Measurements from ENCODE around the gene INTS14.

INTS14 gene

DNA sequence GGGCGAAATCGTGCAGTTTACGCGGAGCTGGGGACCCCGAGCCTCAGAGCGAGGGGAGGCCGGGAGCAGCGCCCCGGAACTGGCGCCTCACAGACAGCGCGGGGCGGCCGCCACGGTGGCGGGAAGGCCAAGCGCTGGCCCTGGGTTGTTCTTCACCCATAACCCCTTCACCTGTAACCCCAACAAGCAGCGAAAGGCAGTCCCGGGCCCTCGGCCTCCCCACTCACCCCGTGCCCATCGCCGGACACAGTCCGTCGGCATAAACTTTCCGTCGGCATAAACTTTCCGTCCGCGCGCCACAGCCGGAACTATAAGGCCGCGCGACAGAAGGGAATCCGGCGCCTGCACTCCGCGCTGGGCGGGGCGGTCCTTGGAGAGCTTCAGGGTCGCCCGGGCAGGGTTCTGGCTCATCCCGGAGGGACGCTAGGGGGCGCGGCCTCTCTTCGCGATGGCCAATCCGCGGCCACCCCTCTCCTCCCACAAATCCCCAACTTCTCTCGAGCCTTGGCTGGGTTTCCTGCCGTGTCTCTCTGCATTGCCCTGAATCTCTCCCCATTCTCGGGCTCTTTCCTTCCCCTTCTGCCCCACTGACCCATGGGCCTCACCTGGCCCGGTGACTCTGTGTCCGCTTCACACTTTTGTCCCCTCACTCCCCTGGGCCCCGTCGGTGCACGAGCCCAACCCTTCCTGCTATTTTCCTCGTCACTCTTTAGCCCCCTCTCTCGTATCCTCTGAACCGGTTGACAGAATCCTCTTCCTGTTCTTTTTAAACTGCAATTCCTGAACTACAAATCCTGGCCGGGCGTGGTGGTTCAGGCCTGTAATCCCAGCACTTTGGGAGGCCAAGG is at the start of gene INTS14:
Gene INTS14 (minus strand): TSS at position 261 of the 848 bp plus-strand sequence. CDS start 3,751 bp downstream, outside the sequence.
- H3K4me1 Mint-ChIP-seq, result peaks cover 25% of the 10 kb centered on the region
- TF ChIP-seq, protein P1, sequence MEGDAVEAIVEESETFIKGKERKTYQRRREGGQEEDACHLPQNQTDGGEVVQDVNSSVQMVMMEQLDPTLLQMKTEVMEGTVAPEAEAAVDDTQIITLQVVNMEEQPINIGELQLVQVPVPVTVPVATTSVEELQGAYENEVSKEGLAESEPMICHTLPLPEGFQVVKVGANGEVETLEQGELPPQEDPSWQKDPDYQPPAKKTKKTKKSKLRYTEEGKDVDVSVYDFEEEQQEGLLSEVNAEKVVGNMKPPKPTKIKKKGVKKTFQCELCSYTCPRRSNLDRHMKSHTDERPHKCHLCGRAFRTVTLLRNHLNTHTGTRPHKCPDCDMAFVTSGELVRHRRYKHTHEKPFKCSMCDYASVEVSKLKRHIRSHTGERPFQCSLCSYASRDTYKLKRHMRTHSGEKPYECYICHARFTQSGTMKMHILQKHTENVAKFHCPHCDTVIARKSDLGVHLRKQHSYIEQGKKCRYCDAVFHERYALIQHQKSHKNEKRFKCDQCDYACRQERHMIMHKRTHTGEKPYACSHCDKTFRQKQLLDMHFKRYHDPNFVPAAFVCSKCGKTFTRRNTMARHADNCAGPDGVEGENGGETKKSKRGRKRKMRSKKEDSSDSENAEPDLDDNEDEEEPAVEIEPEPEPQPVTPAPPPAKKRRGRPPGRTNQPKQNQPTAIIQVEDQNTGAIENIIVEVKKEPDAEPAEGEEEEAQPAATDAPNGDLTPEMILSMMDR (IDR thresholded peaks at IDR 0.05; ENCODE audit: unreplicated experiment in 3 of 3), result peak; percentile 52 to 67 (median 58)
- peak within 1 kb of the TSS; percentile 91 to 97 (median 91) for H3K4me3 Mint-ChIP-seq
- H3K27ac Mint-ChIP-seq, result peak within 1 kb of the TSS; percentile 87 to 99 (median 99)
- no peaks in the 10 kb centered on the region for H3K27me3 Mint-ChIP-seq (ENCODE audit: low read depth)
- H3K9me3 Mint-ChIP-seq, result no peaks in the 10 kb centered on the region
- peaks cover 3% of the 10 kb centered on the region for H3K36me3 Mint-ChIP-seq (ENCODE audit: low read depth)

DNA sequence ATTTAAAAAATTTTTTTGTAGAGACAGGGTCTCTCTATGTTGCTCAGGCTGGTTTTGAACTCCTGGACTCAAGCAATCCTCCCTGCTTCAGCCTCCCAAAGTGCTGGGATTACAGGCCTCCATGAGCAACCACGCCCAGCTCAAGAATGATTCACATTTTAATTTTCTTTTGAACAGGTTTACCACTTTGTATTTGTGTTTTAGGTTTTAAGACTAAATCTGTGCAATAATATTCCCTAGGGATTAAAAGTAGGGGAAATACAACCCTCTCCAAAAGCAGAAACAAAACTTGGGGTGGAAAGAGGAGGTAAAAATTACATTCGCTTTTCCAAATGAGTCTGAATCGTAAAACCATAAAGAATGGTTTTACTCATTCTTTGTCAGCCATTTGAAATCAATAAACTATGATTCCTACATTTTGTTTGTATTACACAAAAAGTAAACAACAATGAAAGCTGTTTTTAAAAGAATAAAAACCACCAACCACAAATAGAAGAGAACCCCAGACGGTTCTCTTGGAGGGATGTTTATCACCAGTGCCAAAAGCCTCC is 48.6 kb upstream of the INTS14 start:
- Mint-ChIP-seq H3K4me3 (no peak overlapping the region), H3K27me3 (ENCODE audit: low read depth) (no peaks in the 10 kb centered on the region), H3K36me3 (ENCODE audit: low read depth) (peaks cover 6% of the 10 kb centered on the region), H3K9me3 (no peaks in the 10 kb centered on the region), H3K4me1 (no peaks in the 10 kb centered on the region), H3K27ac (no peak overlapping the region)
- TF ChIP-seq, protein P1 (IDR thresholded peaks at IDR 0.05; ENCODE audit: unreplicated experiment in 3 of 3), result no peak

DNA sequence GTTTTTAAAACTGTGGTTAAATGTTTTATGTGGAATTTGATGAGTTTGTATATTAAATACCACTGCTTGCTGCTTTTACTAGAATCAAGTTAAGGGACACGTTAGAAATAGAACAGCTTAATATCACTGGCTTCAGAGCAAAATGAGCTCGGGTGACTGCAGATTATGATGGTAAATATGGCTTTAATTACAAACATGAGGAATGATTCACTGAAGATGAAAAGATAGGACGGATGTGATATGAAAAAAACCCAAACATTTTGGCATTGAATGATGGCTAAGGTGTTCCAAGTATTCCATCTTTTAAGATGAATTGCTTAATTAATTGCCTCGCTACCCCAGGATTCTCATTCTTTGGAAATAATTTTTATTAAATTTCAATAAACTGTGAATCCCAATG is 44.5 kb upstream of the INTS14 start:
- Mint-ChIP-seq H3K27ac (no peak overlapping the region), H3K4me1 (no peaks in the 10 kb centered on the region), H3K9me3 (no peaks in the 10 kb centered on the region), H3K36me3 (ENCODE audit: low read depth) (peaks cover 20% of the 10 kb centered on the region), H3K4me3 (no peak overlapping the region), H3K27me3 (ENCODE audit: low read depth) (no peaks in the 10 kb centered on the region)
- TF ChIP-seq, protein P1 (IDR thresholded peaks at IDR 0.05; ENCODE audit: unreplicated experiment in 3 of 3), result no peak

DNA sequence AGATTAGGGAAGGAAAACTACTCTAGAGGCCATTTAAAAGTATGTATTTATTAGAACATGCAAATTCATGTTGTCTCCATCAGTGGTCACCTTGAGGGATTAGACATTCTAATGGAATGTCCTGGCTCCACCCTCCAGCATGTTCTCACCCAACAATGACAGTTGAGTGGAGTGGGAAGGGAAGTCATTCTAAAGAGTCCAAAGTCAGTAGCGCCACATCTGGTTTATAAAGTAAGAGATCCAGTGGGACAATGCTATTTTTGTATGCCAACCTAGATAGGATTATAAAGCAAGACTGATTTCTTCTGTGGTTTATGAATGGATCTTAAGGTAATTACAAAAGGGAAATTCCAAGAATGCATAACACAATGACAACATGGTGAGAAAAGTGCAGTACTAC is 44.1 kb upstream of the INTS14 start:
- H3K4me1 Mint-ChIP-seq, result no peaks in the 10 kb centered on the region
- TF ChIP-seq, protein P1 (IDR thresholded peaks at IDR 0.05; ENCODE audit: unreplicated experiment in 3 of 3), result no peak
- peaks cover 24% of the 10 kb centered on the region for H3K36me3 Mint-ChIP-seq (ENCODE audit: low read depth)
- no peak overlapping the region for H3K4me3 Mint-ChIP-seq
- no peaks in the 10 kb centered on the region for H3K27me3 Mint-ChIP-seq (ENCODE audit: low read depth)
- no peaks in the 10 kb centered on the region for H3K9me3 Mint-ChIP-seq
- no peak overlapping the region for H3K27ac Mint-ChIP-seq

DNA sequence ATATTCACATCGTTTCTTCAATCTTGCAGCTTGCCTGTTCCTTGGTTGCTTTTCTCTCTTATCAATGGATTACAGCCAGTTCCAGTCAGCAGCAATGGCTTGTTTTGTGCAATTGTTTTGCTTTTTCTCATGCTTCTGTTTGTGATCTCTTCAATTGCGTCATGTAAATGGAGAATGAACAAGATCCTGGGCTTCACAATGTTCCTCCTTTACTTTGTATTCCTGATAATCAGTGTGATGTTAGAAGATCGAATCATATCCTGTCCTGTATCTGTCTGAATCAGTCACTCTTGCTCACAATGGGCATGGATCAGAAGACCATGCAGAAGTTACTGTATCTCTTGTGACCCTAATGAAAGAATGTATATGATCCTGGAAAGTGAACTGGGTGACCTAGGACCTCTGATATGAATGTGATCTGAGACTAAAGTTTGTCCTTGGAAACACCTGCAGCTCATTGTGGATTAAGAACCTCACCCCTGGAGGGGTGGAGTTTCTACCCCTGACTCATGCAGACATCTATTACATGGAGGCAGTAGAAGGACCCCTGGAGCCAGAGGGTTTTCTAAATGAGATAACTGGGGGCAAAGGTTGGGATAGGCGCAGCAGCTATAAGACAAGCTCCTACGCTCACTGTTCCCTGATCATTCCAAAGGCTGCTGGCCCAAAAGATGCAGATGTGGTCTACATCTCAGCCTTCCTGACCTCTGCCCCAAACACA is 43.0 kb upstream of the INTS14 start:
- no peaks in the 10 kb centered on the region for H3K9me3 Mint-ChIP-seq
- no peak overlapping the region for H3K4me3 Mint-ChIP-seq
- TF ChIP-seq, protein P1 (IDR thresholded peaks at IDR 0.05; ENCODE audit: unreplicated experiment in 3 of 3), result no peak
- no peak overlapping the region for H3K27ac Mint-ChIP-seq
- H3K4me1 Mint-ChIP-seq, result no peaks in the 10 kb centered on the region
- peaks cover 26% of the 10 kb centered on the region for H3K36me3 Mint-ChIP-seq (ENCODE audit: low read depth)
- no peaks in the 10 kb centered on the region for H3K27me3 Mint-ChIP-seq (ENCODE audit: low read depth)
